H1 (cell line): ENCODE data around the gene FANCE. TPM values are rescaled to one million over a fixed set of nuclear protein-coding genes. Genes with fewer than 3 reads are reported as not detected.

Source experiments
- CHD1 ChIP-seq: IDR thresholded peaks from 2 replicates; pipeline ENCODE4 v1.6.1; 2012; ENCODE audit warnings: low read depth, low read length, improper control_type of control experiment
- CHD7 ChIP-seq: fragments of 300-600 bp; sonication (generic); IDR thresholded peaks from 2 replicates; pipeline ENCODE4 v1.7.1; 2012; ENCODE audit warnings: low read length, moderate library complexity, mild to moderate bottlenecking, inconsistent platforms; ENCODE audit not compliant: insufficient replicate concordance
- HDAC2 ChIP-seq, 2 experiments: fragments of 300-600 bp in 1 of 2; sonication (generic) in 1 of 2; IDR thresholded peaks; 2 replicates each; pipeline ENCODE4 v1.6.1; 2011 to 2012; ENCODE audit warnings: low read depth in 2 of 2, low read length in 2 of 2, mild to moderate bottlenecking in 2 of 2, moderate library complexity in 2 of 2, borderline replicate concordance in 1 of 2, inconsistent platforms in 1 of 2
- RBBP5 ChIP-seq: IDR thresholded peaks from 2 replicates; pipeline ENCODE4 v1.7.1; 2012; ENCODE audit warnings: low read depth, mild to moderate bottlenecking, inconsistent platforms, low read length, moderate library complexity, borderline replicate concordance
- SAP30 ChIP-seq: fragments of 300-600 bp; sonication (generic); IDR thresholded peaks from 2 replicates; pipeline ENCODE4 v1.7.1; 2012; ENCODE audit warnings: low read length, moderate library complexity, mild to moderate bottlenecking, inconsistent platforms; ENCODE audit not compliant: insufficient read depth, insufficient replicate concordance
- SIN3A ChIP-seq, 2 experiments: IDR thresholded peaks in 1 of 2; conservative IDR thresholded peaks in 1 of 2; 2 replicates each; pipeline ENCODE4 v1.6.1; 2011 to 2012; ENCODE audit warnings: low read length in 2 of 2, improper control_type of control experiment in 1 of 2, low read depth in 1 of 2, mild to moderate bottlenecking in 1 of 2
- SP4 ChIP-seq: IDR thresholded peaks from 2 replicates; pipeline ENCODE4 v1.6.1; 2012; ENCODE audit warnings: low read length, inconsistent platforms
- TCF12 ChIP-seq: IDR thresholded peaks from 2 replicates; pipeline ENCODE4 v1.6.1; 2011; ENCODE audit warnings: low read depth, mild to moderate bottlenecking, low read length
- polyA plus RNA-seq, 7 experiments: library from polyadenylated mRNA; depleted of rRNA in 3 of 7; stranded (reverse) in 5 of 7; unstranded in 2 of 7; fragments of >200 nt in 5 of 7; fragments of 200-250 nt in 2 of 7; gene quantifications; 1 replicate in 5 of 7; 2 replicates in 1 of 7; 4 replicates in 1 of 7; pipeline versions ENCODE4 v1.2.1 to v1.2.3, GENCODE V29; 2011 to 2013; ENCODE audit warnings: missing spikeins in 2 of 7, mixed read lengths in 2 of 7
- total RNA-seq: library from RNA; stranded (reverse); fragmentation: NEBNext Ultra II Directional; extraction: Animal tissue kit (Norgen Biotek cat#: 25700); gene quantifications from 2 replicates; pipeline ENCODE4 v1.2.1, GENCODE V29; 2021

FANCE gene
- total and polyA plus RNA-seq, 2 of the 8 experiments (the other 6 are each of a cell fraction or from before 2014, with no cell fraction given): 16.1 to 17.0 TPM

- TF ChIP-seq RBBP5 (no peak), CHD7 (no peak), CHD1 (no peak), SIN3A (conservative IDR thresholded peaks at IDR 0.05 in 1 of 2, IDR thresholded peaks at IDR 0.05 in 1 of 2; ENCODE audit: low read depth in 1 of 2, low read length in 2 of 2) (no peak), HDAC2 (IDR thresholded peaks at IDR 0.05; ENCODE audit: borderline replicate concordance in 1 of 2, low read depth in 2 of 2, low read length in 2 of 2) (no peak), TCF12 (no peak), SAP30 (no peak), SP4 (no peak)
Observed at GRCh38 chr6:35451354-35452182, 570 bp upstream of the FANCE start (continued).
